GM19397 (cell line): ENCODE data around the gene MGME1.
"Not testable (repeated sequence)": the region's sequence is repeated elsewhere in the genome, so short reads cannot be mapped to it uniquely, and the experiment has no call there.

Experiments used
- ATAC-seq: cut with Tn5 transposase; IDR thresholded peaks from one replicate; pipeline ENCODE4 v1.9.1; 2021; ENCODE audit warnings: mild to moderate bottlenecking, moderate library complexity; ENCODE audit not compliant: unreplicated experiment

MGME1 gene

GRCh38 chr20:18018100-18018499 lies 49.3 kb downstream of the MGME1 start:
- no peak for ATAC-seq

GRCh38 chr20:18019068-18019467 lies 50.2 kb downstream of the MGME1 start:
- ATAC-seq: no peak

GRCh38 chr20:18020931-18021330 lies 52.1 kb downstream of the MGME1 start:
- ATAC-seq: no peak

- ATAC-seq: no peak
These were observed 55.8 kb downstream of the MGME1 start for GRCh38 chr20:18024606-18025127.

GRCh38 chr20:18027011-18027410 lies 58.2 kb downstream of the MGME1 start:
- ATAC-seq: not testable (repeated sequence)

- no peak for ATAC-seq
These were observed 61.2 kb downstream of the MGME1 start for GRCh38 chr20:18030020-18030419.

- no peak for ATAC-seq
These were observed 62.2 kb downstream of the MGME1 start for GRCh38 chr20:18031050-18031449.

- ATAC-seq: no peak
These were observed 63.2 kb downstream of the MGME1 start for GRCh38 chr20:18031888-18032509.

GRCh38 chr20:18032977-18033892 lies 64.4 kb downstream of the MGME1 start:
- ATAC-seq: no peak

- no peak for ATAC-seq
These were observed 65.2 kb downstream of the MGME1 start for GRCh38 chr20:18034039-18034438.

GRCh38 chr20:18039063-18039462 lies 70.2 kb downstream of the MGME1 start:
- no peak for ATAC-seq
